A204.1 (cell line): ENCODE results near the gene EXOG.
"Not testable (repeated sequence)": the region's sequence is repeated elsewhere in the genome, so short reads cannot be mapped to it uniquely, and the experiment has no call there.

Experiments used
- FAIRE-seq: peaks from 2 replicates; lab custom pipeline; 2012; peaks lifted over from hg19 to GRCh38; lab: Jason Lieb, UNC

EXOG gene

GRCh38 chr3:38565339-38566214, 69.4 kb downstream of the EXOG start:
- no peak for FAIRE-seq

GRCh38 chr3:38566215-38566528, 70.0 kb downstream of the EXOG start:
- FAIRE-seq = no peak

- FAIRE-seq = not testable (repeated sequence)
Measured at GRCh38 chr3:38566794-38567193, 70.7 kb downstream of the EXOG start.

- FAIRE-seq = no peak
Measured at GRCh38 chr3:38567498-38567897, 71.4 kb downstream of the EXOG start.

GRCh38 chr3:38573111-38573510, 77.0 kb downstream of the EXOG start:
- FAIRE-seq = no peak

GRCh38 chr3:38573556-38573955, 77.4 kb downstream of the EXOG start:
- FAIRE-seq = no peak

- no peak for FAIRE-seq
Measured at GRCh38 chr3:38574411-38575278, 78.5 kb downstream of the EXOG start.

- FAIRE-seq = no peak
Measured at GRCh38 chr3:38575279-38575843, 79.2 kb downstream of the EXOG start.
